Tibial nerve (tissue), 3 donors: ENCODE results near the gene CPAMD8.
A peak's percentile ranks its signal among the peaks of the same experiment; 100 is the strongest.

Experiments used
- CTCF ChIP-seq, 5 experiments: fragments of 200-600 bp in 3 of 5; fragments of 450-650 bp in 2 of 5; sonication (generic) in 3 of 5; IDR thresholded peaks; one replicate each; pipeline ENCODE4 v1.5.1; 2016 to 2019; ENCODE audit warnings: antibody characterized with exemption in 5 of 5, mild to moderate bottlenecking in 3 of 5, moderate library complexity in 2 of 5
- POLR2A ChIP-seq, 2 donors: fragments of 450-650 bp; IDR thresholded peaks; one replicate each; pipeline ENCODE4 v1.6.1; 2017; ENCODE audit warnings: antibody characterized with exemption in 2 of 2, mild to moderate bottlenecking in 2 of 2, moderate library complexity in 2 of 2

DNA sequence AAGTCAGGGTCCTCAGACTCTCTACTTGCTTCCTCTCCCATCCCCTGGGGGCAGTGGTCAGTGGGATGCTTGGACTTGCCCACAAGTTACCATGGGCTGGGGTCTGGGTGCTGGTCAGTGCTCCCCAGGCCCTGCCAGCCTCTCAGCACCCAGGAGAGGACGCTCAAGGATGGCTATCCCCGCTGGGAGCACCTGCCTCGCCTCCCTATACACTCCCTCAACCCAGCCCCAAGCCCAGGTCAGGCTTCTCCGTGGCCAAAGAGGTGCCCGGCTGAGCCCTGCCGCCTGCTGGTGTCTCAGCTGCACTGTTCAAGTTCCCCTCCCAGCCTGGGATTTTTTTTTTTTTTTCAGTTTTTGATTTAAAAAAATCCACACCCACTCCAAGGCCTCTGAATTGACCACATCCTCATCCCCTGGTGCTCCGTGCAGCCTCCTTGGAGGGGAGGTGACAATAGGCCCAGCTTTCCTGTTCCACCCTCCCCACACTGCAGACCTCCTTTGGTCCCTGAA lies 127.0 kb downstream of the CPAMD8 start:
- TF ChIP-seq CTCF (IDR thresholded peaks at IDR 0.05), result peak; percentile 30 to 54 (median 49)
- no peak for TF ChIP-seq POLR2A (IDR thresholded peaks at IDR 0.05)
